Nephron (organoid): ENCODE data around the gene ATP11A.
"Not testable (repeated sequence)": the region's sequence is repeated elsewhere in the genome, so short reads cannot be mapped to it uniquely, and the experiment has no call there.

Experiments used
- H3K27ac Mint-ChIP-seq, 3 experiments: 2 replicates each; pipeline ENCODE4 v1.8.0; 2020; ENCODE audit warnings: mixed read lengths in 3 of 3, mild to moderate bottlenecking in 2 of 3, moderate library complexity in 1 of 3
- H3K27me3 Mint-ChIP-seq: 2 replicates; pipeline ENCODE4 v1.8.0; 2021; ENCODE audit warnings: low read depth, mild to moderate bottlenecking, moderate library complexity, mixed read lengths
- H3K36me3 Mint-ChIP-seq: 2 replicates; pipeline ENCODE4 v1.8.0; 2020; ENCODE audit warnings: low read depth, mixed read lengths
- H3K4me1 Mint-ChIP-seq: 2 replicates; pipeline ENCODE4 v1.8.0; 2020; ENCODE audit warnings: mixed read lengths
- H3K4me3 Mint-ChIP-seq, 3 experiments: 2 replicates each; pipeline ENCODE4 v1.8.0; 2020; ENCODE audit warnings: mild to moderate bottlenecking in 3 of 3, mixed read lengths in 3 of 3, moderate library complexity in 2 of 3
- H3K9me3 Mint-ChIP-seq: 2 replicates; pipeline ENCODE4 v1.8.0; 2020; ENCODE audit warnings: mixed read lengths
- TF ChIP-seq, protein P1 (sequence below), 3 experiments: fragments of 200-600 bp; sonication (generic); IDR thresholded peaks; one replicate each; pipeline ENCODE4 v1.5.0; 2021; ENCODE audit warnings: antibody characterized with exemption in 3 of 3; ENCODE audit not compliant: unreplicated experiment in 3 of 3

The ATP11A gene

DNA sequence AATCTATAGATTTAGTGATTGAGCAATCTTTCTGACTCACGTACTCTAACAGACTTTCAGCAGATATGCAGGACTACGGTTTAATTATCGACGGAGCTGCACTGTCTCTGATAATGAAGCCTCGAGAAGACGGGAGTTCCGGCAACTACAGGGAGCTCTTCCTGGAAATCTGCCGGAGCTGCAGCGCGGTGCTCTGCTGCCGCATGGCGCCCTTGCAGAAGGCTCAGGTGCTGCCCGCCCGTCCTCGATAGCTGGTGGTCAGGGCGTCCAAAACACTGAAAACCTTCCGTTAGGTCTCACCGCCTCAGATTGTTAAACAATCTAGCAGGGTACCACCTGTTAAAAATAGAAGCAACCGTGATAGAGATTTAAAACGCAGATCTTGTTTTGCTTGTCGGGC lies 166.0 kb downstream of the ATP11A start:
- Mint-ChIP-seq H3K4me1 (no peaks in the 10 kb centered on the region), H3K36me3 (peaks cover 80% of the 10 kb centered on the region), H3K9me3 (no peaks in the 10 kb centered on the region)

GRCh38 chr13:112857914-112858490 lies 168.2 kb downstream of the ATP11A start:
- TF ChIP-seq, protein P1, sequence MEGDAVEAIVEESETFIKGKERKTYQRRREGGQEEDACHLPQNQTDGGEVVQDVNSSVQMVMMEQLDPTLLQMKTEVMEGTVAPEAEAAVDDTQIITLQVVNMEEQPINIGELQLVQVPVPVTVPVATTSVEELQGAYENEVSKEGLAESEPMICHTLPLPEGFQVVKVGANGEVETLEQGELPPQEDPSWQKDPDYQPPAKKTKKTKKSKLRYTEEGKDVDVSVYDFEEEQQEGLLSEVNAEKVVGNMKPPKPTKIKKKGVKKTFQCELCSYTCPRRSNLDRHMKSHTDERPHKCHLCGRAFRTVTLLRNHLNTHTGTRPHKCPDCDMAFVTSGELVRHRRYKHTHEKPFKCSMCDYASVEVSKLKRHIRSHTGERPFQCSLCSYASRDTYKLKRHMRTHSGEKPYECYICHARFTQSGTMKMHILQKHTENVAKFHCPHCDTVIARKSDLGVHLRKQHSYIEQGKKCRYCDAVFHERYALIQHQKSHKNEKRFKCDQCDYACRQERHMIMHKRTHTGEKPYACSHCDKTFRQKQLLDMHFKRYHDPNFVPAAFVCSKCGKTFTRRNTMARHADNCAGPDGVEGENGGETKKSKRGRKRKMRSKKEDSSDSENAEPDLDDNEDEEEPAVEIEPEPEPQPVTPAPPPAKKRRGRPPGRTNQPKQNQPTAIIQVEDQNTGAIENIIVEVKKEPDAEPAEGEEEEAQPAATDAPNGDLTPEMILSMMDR (IDR thresholded peaks at IDR 0.05; ENCODE audit: unreplicated experiment in 3 of 3), result no peak
- no peaks in the 10 kb centered on the region for H3K4me1 Mint-ChIP-seq
- no peaks in the 10 kb centered on the region for H3K27me3 Mint-ChIP-seq
- peaks cover 77% of the 10 kb centered on the region for H3K36me3 Mint-ChIP-seq
- H3K4me3 Mint-ChIP-seq, result no peak overlapping the region
- no peaks in the 10 kb centered on the region for H3K9me3 Mint-ChIP-seq
- no peak overlapping the region for H3K27ac Mint-ChIP-seq

More for the DNA sequence above, 166.0 kb downstream of the ATP11A start:
- H3K27me3 Mint-ChIP-seq, result no peaks in the 10 kb centered on the region
- no peak overlapping the region for H3K27ac Mint-ChIP-seq
- no peak overlapping the region for H3K4me3 Mint-ChIP-seq
- TF ChIP-seq, protein P1 (IDR thresholded peaks at IDR 0.05; ENCODE audit: unreplicated experiment in 3 of 3), result no peak

- Mint-ChIP-seq H3K27ac (no peak overlapping the region), H3K4me3 (no peak overlapping the region), H3K36me3 (peaks cover 67% of the 10 kb centered on the region), H3K27me3 (no peaks in the 10 kb centered on the region), H3K4me1 (no peaks in the 10 kb centered on the region), H3K9me3 (no peaks in the 10 kb centered on the region)
- TF ChIP-seq, protein P1 (IDR thresholded peaks at IDR 0.05; ENCODE audit: unreplicated experiment in 3 of 3), result no peak
These were observed 169.4 kb downstream of the ATP11A start for GRCh38 chr13:112859128-112859816.

- Mint-ChIP-seq H3K36me3 (peaks cover 63% of the 10 kb centered on the region), H3K4me3 (no peak overlapping the region), H3K27ac (no peak overlapping the region), H3K9me3 (no peaks in the 10 kb centered on the region), H3K27me3 (no peaks in the 10 kb centered on the region), H3K4me1 (no peaks in the 10 kb centered on the region)
- TF ChIP-seq, protein P1 (IDR thresholded peaks at IDR 0.05; ENCODE audit: unreplicated experiment in 3 of 3), result no peak
These were observed 170.0 kb downstream of the ATP11A start for GRCh38 chr13:112859817-112860190.

- H3K27ac Mint-ChIP-seq, result no peak overlapping the region
- no peaks in the 10 kb centered on the region for H3K9me3 Mint-ChIP-seq
- TF ChIP-seq, protein P1 (IDR thresholded peaks at IDR 0.05; ENCODE audit: unreplicated experiment in 3 of 3), result no peak
- H3K4me3 Mint-ChIP-seq, result no peak overlapping the region
- peaks cover 47% of the 10 kb centered on the region for H3K36me3 Mint-ChIP-seq
- no peaks in the 10 kb centered on the region for H3K4me1 Mint-ChIP-seq
- H3K27me3 Mint-ChIP-seq, result no peaks in the 10 kb centered on the region
These were observed 172.2 kb downstream of the ATP11A start for GRCh38 chr13:112861876-112862615.

- not testable (repeated sequence) for H3K27ac Mint-ChIP-seq, H3K4me3 Mint-ChIP-seq, H3K9me3 Mint-ChIP-seq, H3K4me1 Mint-ChIP-seq, H3K27me3 Mint-ChIP-seq
- peaks cover 41% of the 10 kb centered on the region for H3K36me3 Mint-ChIP-seq
These were observed 173.5 kb downstream of the ATP11A start for GRCh38 chr13:112863356-112863755.

GRCh38 chr13:112865478-112865877 lies 175.6 kb downstream of the ATP11A start:
- not testable (repeated sequence) for H3K9me3 Mint-ChIP-seq, H3K4me3 Mint-ChIP-seq, H3K4me1 Mint-ChIP-seq, H3K27ac Mint-ChIP-seq, H3K27me3 Mint-ChIP-seq
- peaks cover 37% of the 10 kb centered on the region for H3K36me3 Mint-ChIP-seq
